H1 (cell line): ENCODE results near the gene CCDC183. TPM values are rescaled to one million over a fixed set of nuclear protein-coding genes. Genes with fewer than 3 reads are reported as not detected.
A peak's percentile ranks its signal among the peaks of the same experiment; 100 is the strongest.

Source experiments
- CTCF ChIA-PET: fragments of 300-600 bp; sonication (Branson Sonifier 250); formaldehyde crosslinking; loops from one replicate; lab custom pipeline; 2021; ENCODE audit not compliant: partially characterized antibody; lab: Charles Lee
- POLR2A ChIA-PET: fragments of 300-600 bp; sonication (Branson Sonifier 250); formaldehyde crosslinking; loops from one replicate; lab custom pipeline; 2021; ENCODE audit warnings: inconsistent platforms; ENCODE audit not compliant: partially characterized antibody; lab: Charles Lee
- DNase-seq, 2 experiments: peaks; one replicate each; pipeline versions ENCODE4 v3.0.0 to v3.0.0-alpha.2; 2010 to 2022; ENCODE audit warnings: low spot score in 2 of 2, low read depth in 1 of 2, mixed read lengths in 1 of 2
- FAIRE-seq: peaks from 2 replicates; lab custom pipeline; 2011; peaks lifted over from hg19 to GRCh38; lab: Jason Lieb, UNC
- H2AFZ ChIP-seq: 2 replicates; pipeline ENCODE4 v1.8.1; 2012; ENCODE audit warnings: low read length, inconsistent platforms
- H2AK5ac ChIP-seq: 2 replicates; pipeline ENCODE4 v1.6.1; 2013; ENCODE audit warnings: low read depth, low read length
- H2BK120ac ChIP-seq: replicated peaks from 2 replicates; pipeline ENCODE3; 2013; ENCODE audit warnings: low read depth, low read length, inconsistent platforms
- H2BK12ac ChIP-seq: 2 replicates; pipeline ENCODE4 v1.6.1; 2013; ENCODE audit warnings: low read depth, low read length
- H2BK15ac ChIP-seq: 2 replicates; pipeline ENCODE4 v1.6.1; 2013; ENCODE audit warnings: low read length
- H2BK20ac ChIP-seq: 2 replicates; pipeline ENCODE4 v1.6.1; 2013; ENCODE audit warnings: low read length
- H2BK5ac ChIP-seq: 2 replicates; pipeline ENCODE4 v1.6.1; 2013; ENCODE audit warnings: low read depth, low read length
- H3K14ac ChIP-seq: 2 replicates; pipeline ENCODE4 v1.6.1; 2013; ENCODE audit warnings: inconsistent platforms; ENCODE audit not compliant: insufficient read length
- H3K18ac ChIP-seq: 2 replicates; pipeline ENCODE4 v1.6.1; 2013; ENCODE audit warnings: low read length; ENCODE audit errors: extremely low read depth
- H3K23ac ChIP-seq: 2 replicates; pipeline ENCODE4 v1.6.1; 2013; ENCODE audit warnings: inconsistent platforms; ENCODE audit not compliant: insufficient read length
- H3K23me2 ChIP-seq: 2 replicates; pipeline ENCODE4 v1.6.1; 2013; ENCODE audit warnings: low read depth, low read length
- H3K27ac ChIP-seq: 2 replicates; pipeline ENCODE4 v1.6.1; 2011; ENCODE audit warnings: low read depth, low read length, inconsistent platforms
- H3K27me3 ChIP-seq, 4 experiments: replicated peaks in 1 of 4; 1 replicate in 1 of 4; 2 replicates in 3 of 4; pipeline versions ENCODE4 v1.6.1 to v1.8.1; 2011 to 2013; ENCODE audit warnings: low read length in 3 of 4, mild to moderate bottlenecking in 3 of 4, inconsistent platforms in 2 of 4, mixed read lengths in 2 of 4, moderate library complexity in 1 of 4; ENCODE audit not compliant: control insufficient read depth in 3 of 4, insufficient read depth in 3 of 4; ENCODE audit errors: extremely low read depth in 1 of 4
- H3K36me3 ChIP-seq, 4 experiments: 2 replicates each; pipeline versions ENCODE4 v1.6.1 to v1.8.1; 2011 to 2013; ENCODE audit warnings: mild to moderate bottlenecking in 4 of 4, low read length in 3 of 4, moderate library complexity in 2 of 4, control low read depth in 1 of 4, inconsistent platforms in 1 of 4; ENCODE audit not compliant: insufficient read depth in 4 of 4, control insufficient read depth in 2 of 4
- H3K4ac ChIP-seq: replicated peaks from 2 replicates; pipeline ENCODE3; 2013; ENCODE audit warnings: low read length, low read depth, mixed read lengths, inconsistent platforms; ENCODE audit not compliant: insufficient read length
- H3K4me1 ChIP-seq, 4 experiments: replicated peaks in 1 of 4; 1 replicate in 1 of 4; 2 replicates in 3 of 4; pipeline versions ENCODE4 v1.6.1 to v1.8.1; 2011 to 2013; ENCODE audit warnings: low read length in 3 of 4, inconsistent platforms in 2 of 4, mixed read lengths in 1 of 4; ENCODE audit not compliant: insufficient read depth in 4 of 4, control insufficient read depth in 3 of 4
- H3K4me2 ChIP-seq, 2 experiments: 2 replicates each; pipeline versions ENCODE4 v1.6.1 to v1.8.1; 2011 to 2013; ENCODE audit warnings: low read depth in 2 of 2, low read length in 2 of 2, control low read depth in 1 of 2, inconsistent platforms in 1 of 2, mild to moderate bottlenecking in 1 of 2; ENCODE audit not compliant: insufficient read depth in 1 of 2
- H3K4me3 ChIP-seq, 4 experiments: fragments of 200-600, 300-600 bp in 1 of 4; sonication (generic), shearing (Covaris generic), sonication (Bioruptor Twin) in 1 of 4; 2 replicates each; pipeline versions ENCODE4 v1.5.1 to v1.8.1; 2011 to 2016; ENCODE audit warnings: low read length in 4 of 4, low read depth in 3 of 4, control low read depth in 2 of 4, inconsistent platforms in 2 of 4, mild to moderate bottlenecking in 2 of 4, mixed read lengths in 1 of 4, moderate library complexity in 1 of 4; ENCODE audit not compliant: insufficient read depth in 2 of 4; ENCODE audit errors: extremely low read depth in 1 of 4
- H3K56ac ChIP-seq: replicated peaks from 2 replicates; pipeline ENCODE3; 2013; ENCODE audit warnings: low read depth, mild to moderate bottlenecking, mixed read lengths, low read length, inconsistent platforms; ENCODE audit not compliant: insufficient read length
- H3K79me1 ChIP-seq: 2 replicates; pipeline ENCODE4 v1.6.1; 2013; ENCODE audit warnings: low read depth, low read length, control low read depth
- H3K79me2 ChIP-seq, 2 experiments: 2 replicates each; pipeline versions ENCODE4 v1.6.1 to v1.8.1; 2012 to 2013; ENCODE audit warnings: low read length in 2 of 2, mild to moderate bottlenecking in 2 of 2, inconsistent platforms in 1 of 2; ENCODE audit not compliant: insufficient read depth in 2 of 2, control insufficient read depth in 1 of 2
- H3K9ac ChIP-seq, 4 experiments: replicated peaks in 1 of 4; 1 replicate in 1 of 4; 2 replicates in 3 of 4; pipeline versions ENCODE4 v1.6.1 to v1.8.1; 2011 to 2013; ENCODE audit warnings: low read depth in 3 of 4, low read length in 3 of 4, control low read depth in 2 of 4, mild to moderate bottlenecking in 2 of 4, moderate library complexity in 2 of 4, inconsistent platforms in 1 of 4; ENCODE audit errors: extremely low read depth in 1 of 4
- H3K9me3 ChIP-seq, 2 experiments: 2 replicates each; pipeline versions ENCODE4 v1.6.1 to v1.8.1; 2012 to 2013; ENCODE audit warnings: mild to moderate bottlenecking in 2 of 2, moderate library complexity in 2 of 2, control low read depth in 1 of 2, inconsistent platforms in 1 of 2, low read depth in 1 of 2, low read length in 1 of 2, mixed read lengths in 1 of 2; ENCODE audit not compliant: insufficient read depth in 2 of 2
- H4K20me1 ChIP-seq, 2 experiments: replicated peaks in 1 of 2; 2 replicates each; pipeline versions ENCODE3 to v1.8.1; 2011 to 2013; ENCODE audit warnings: inconsistent platforms in 2 of 2, low read length in 2 of 2, mild to moderate bottlenecking in 1 of 2; ENCODE audit not compliant: insufficient read depth in 2 of 2, control insufficient read depth in 1 of 2
- H4K5ac ChIP-seq: 2 replicates; pipeline ENCODE4 v1.6.1; 2013; ENCODE audit warnings: low read length, low read depth, mixed read lengths, inconsistent platforms; ENCODE audit not compliant: insufficient read length
- H4K8ac ChIP-seq: 2 replicates; pipeline ENCODE4 v1.8.0; 2013; ENCODE audit warnings: mild to moderate bottlenecking, moderate library complexity, low read length, inconsistent platforms; ENCODE audit not compliant: insufficient read depth; ENCODE audit errors: extremely low read depth
- H4K91ac ChIP-seq: replicated peaks from 2 replicates; pipeline ENCODE3; 2013; ENCODE audit warnings: low read length, mixed read lengths, inconsistent platforms; ENCODE audit not compliant: insufficient read length
- CREB1 ChIP-seq: IDR thresholded peaks from 2 replicates; pipeline ENCODE4 v1.6.1; 2012; ENCODE audit warnings: inconsistent platforms
- EP300 ChIP-seq, 2 experiments: IDR thresholded peaks; 1 replicate in 1 of 2; 2 replicates in 1 of 2; pipeline ENCODE4 v1.6.1; 2011 to 2012; ENCODE audit warnings: low read depth in 2 of 2, low read length in 2 of 2, mild to moderate bottlenecking in 2 of 2, borderline replicate concordance in 1 of 2, inconsistent platforms in 1 of 2, moderate library complexity in 1 of 2
- KDM4A ChIP-seq: IDR thresholded peaks from one replicate; pipeline ENCODE4 v1.7.1; 2012; ENCODE audit warnings: low read depth, mild to moderate bottlenecking, moderate library complexity, low read length, inconsistent platforms; ENCODE audit not compliant: severe bottlenecking
- MAX ChIP-seq: IDR thresholded peaks from 2 replicates; pipeline ENCODE4 v1.6.1; 2012; ENCODE audit warnings: inconsistent platforms
- PHF8 ChIP-seq: fragments of 200-600 bp; sonication (generic); conservative IDR thresholded peaks from 2 replicates; pipeline ENCODE4 v1.7.1; 2012; ENCODE audit warnings: low read depth, mild to moderate bottlenecking, inconsistent platforms, low read length, moderate library complexity
- POU5F1 ChIP-seq: IDR thresholded peaks from 2 replicates; pipeline ENCODE4 v1.6.1; 2011; ENCODE audit warnings: low read depth, mild to moderate bottlenecking, low read length, moderate library complexity
- SIN3A ChIP-seq, 2 experiments: IDR thresholded peaks in 1 of 2; conservative IDR thresholded peaks in 1 of 2; 2 replicates each; pipeline ENCODE4 v1.6.1; 2011 to 2012; ENCODE audit warnings: low read length in 2 of 2, improper control_type of control experiment in 1 of 2, low read depth in 1 of 2, mild to moderate bottlenecking in 1 of 2
- SUZ12 ChIP-seq: fragments of 200-600 bp; sonication (generic); IDR thresholded peaks from 2 replicates; pipeline ENCODE4 v1.6.1; 2012; ENCODE audit warnings: mild to moderate bottlenecking, inconsistent platforms, low read length, moderate library complexity, mixed read lengths
- WGBS, 2 experiments: shearing (Covaris generic) in 1 of 2; methylation state at CpG; one replicate each; pipeline versions ENCODE4 v1.1.6 to v1.1.7; 2013 to 2015; ENCODE audit warnings: low lambda C conversion rate in 2 of 2, mixed read lengths in 2 of 2, inconsistent platforms in 1 of 2, low coverage in 1 of 2, missing lambda C conversion rate in 1 of 2; ENCODE audit not compliant: insufficient replicate concordance in 2 of 2, insufficient coverage in 1 of 2, insufficient read length in 1 of 2; ENCODE audit errors: extremely low coverage in 1 of 2, missing lambda C conversion rate in 1 of 2; 5-methylcytosine and 5-hydroxymethylcytosine counted together
- polyA plus RNA-seq, 7 experiments: library from polyadenylated mRNA; depleted of rRNA in 3 of 7; stranded (reverse) in 5 of 7; unstranded in 2 of 7; fragments of >200 nt in 5 of 7; fragments of 200-250 nt in 2 of 7; gene quantifications; 1 replicate in 5 of 7; 2 replicates in 1 of 7; 4 replicates in 1 of 7; pipeline versions ENCODE4 v1.2.1 to v1.2.3, GENCODE V29; 2011 to 2013; ENCODE audit warnings: missing spikeins in 2 of 7, mixed read lengths in 2 of 7
- total RNA-seq: library from RNA; stranded (reverse); fragmentation: NEBNext Ultra II Directional; extraction: Animal tissue kit (Norgen Biotek cat#: 25700); gene quantifications from 2 replicates; pipeline ENCODE4 v1.2.1, GENCODE V29; 2021

The CCDC183 gene
- total and polyA plus RNA-seq, 2 of the 8 experiments (the other 6 are each of a cell fraction or from before 2014, with no cell fraction given): 0.51 to 1.6 TPM

DNA sequence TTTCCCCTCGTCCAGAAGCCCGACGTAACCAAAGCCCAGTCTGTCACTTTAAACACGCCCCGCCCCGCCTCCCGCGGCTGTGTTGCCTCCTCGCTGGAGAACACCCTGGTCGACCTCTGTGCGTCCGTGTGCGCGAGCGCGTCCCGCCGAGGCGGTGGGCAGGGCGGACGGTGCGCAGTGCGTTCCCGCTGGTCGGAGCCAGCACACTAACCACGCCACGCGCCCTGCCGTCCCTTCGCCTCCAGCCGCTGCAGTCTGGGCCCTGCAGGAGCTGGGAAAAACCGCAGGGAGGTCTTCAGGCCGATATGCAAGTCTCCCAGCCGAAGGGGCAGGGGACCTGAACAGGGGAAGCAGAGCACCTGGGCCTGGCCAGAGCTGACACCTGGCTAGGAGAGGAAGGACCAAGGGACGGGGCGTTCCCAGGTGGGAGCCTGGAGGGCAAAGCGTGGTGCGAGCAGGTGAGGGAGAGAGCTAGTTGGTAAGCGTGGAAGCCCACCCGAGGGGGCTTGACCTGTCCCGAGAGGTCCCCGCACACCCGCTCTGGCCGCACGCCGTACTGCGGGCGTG is 51.8 kb downstream of the CCDC183 start:
- POLR2A ChIA-PET: interaction anchor here (0.7 to 20.5 kb wide), 22 partner anchors 9 to 231 kb away, joined by 3 to 248 read pairs (median 4); partner anchors contain the start of genes CLIC3, FBXW5, MAMDC4 and RABL6
- WGBS, 2 experiments: 4% methylated on average over 39 of the region's 48 CpGs; no CpG with 5 or more reads in 1 of the 2 experiments
- no peak for FAIRE-seq

More for the DNA sequence above, 51.8 kb downstream of the CCDC183 start:
- Histone ChIP-seq H4K91ac (peak overlapping the region; percentile 100), H3K23ac (no peak overlapping the region), H3K4me3 (peak overlapping the region; percentile 81 to 89 (median 83)), H3K79me2 (no peaks in the 10 kb centered on the region), H2BK20ac (no peak overlapping the region), H2BK12ac (peak overlapping the region; percentile 60; the same call in 1 of the 2 replicates), H3K9me3 (no peaks in the 10 kb centered on the region; a peak in 1 of 4 replicates), H4K8ac (peak overlapping the region; percentile 83), H3K27ac (no peak overlapping the region), H4K5ac (peak overlapping the region; percentile 46), H2BK5ac (peak overlapping the region; percentile 98), H3K4me2 (peak overlapping the region; percentile 75 to 88), H3K4ac (peak overlapping the region; percentile 100), H2BK120ac (peak overlapping the region; percentile 43), H3K23me2 (peaks cover 13% of the 10 kb centered on the region), H2AK5ac (no peak overlapping the region), H3K4me1 (peaks cover 0 to 18% (median 9%) of the 10 kb centered on the region in 4 experiments; a peak in 5 of 7 replicates), H3K56ac (peak overlapping the region; percentile 71), H4K20me1 (peaks cover 7% of the 10 kb centered on the region in 2 experiments), H3K9ac (peak overlapping the region; percentile 33 to 65 (median 52)), H2BK15ac (peak overlapping the region; percentile 81; the same call in 1 of the 2 replicates), H3K14ac (peak overlapping the region; percentile 80), H3K18ac (peak overlapping the region; percentile 52), H3K36me3 (peaks cover 0 to 7% (median 3%) of the 10 kb centered on the region in 4 experiments; a peak in 4 of 8 replicates), H3K79me1 (no peaks in the 10 kb centered on the region; the same call in 1 of the 2 replicates), H3K27me3 (peaks cover 2 to 12% (median 7%) of the 10 kb centered on the region in 4 experiments; a peak in 6 of 7 replicates), H2AFZ (no peak overlapping the region)
- CTCF ChIA-PET: interaction anchor here (0.6 to 2.6 kb wide), 9 partner anchors 29 to 745 kb away, joined by 3 to 7 read pairs (median 5); partner anchors contain the start of genes C8G and FBXW5
- no peak for TF ChIP-seq CREB1
- 0 out of 4 replicates have a peak, but pooled peaks of 1 of the 2 experiments have one; percentile 53 for TF ChIP-seq SIN3A (conservative IDR thresholded peaks at IDR 0.05 in 1 of 2, IDR thresholded peaks at IDR 0.05 in 1 of 2; ENCODE audit: low read depth in 1 of 2, low read length in 2 of 2)
- TF ChIP-seq POU5F1: no peak
- peak; percentile 17; the same call in 1 of the 2 replicates for TF ChIP-seq MAX
- TF ChIP-seq EP300 (IDR thresholded peaks at IDR 0.05; ENCODE audit: borderline replicate concordance in 1 of 2, low read depth in 2 of 2, low read length in 2 of 2): no peak
- TF ChIP-seq PHF8: peak; percentile 17
- no peak for TF ChIP-seq SUZ12
- TF ChIP-seq KDM4A: peak; percentile 44
- DNase-seq: peak in 1 of 2 experiments; percentile 89
